HL-60/S4 (cell line): ENCODE measurements around the gene PRPF31.

Experiments used
- in situ Hi-C: fragments of 300-500 bp; cut with MboI; formaldehyde crosslinking; loops from 2 replicates; pipeline ENCODE4 v1.14.3; 2022; ENCODE audit warnings: low sequenced_read_pairs

PRPF31 gene

GRCh38 chr19:54107876-54108490 is 7.6 kb upstream of the PRPF31 start:
- in situ Hi-C loops = no loop called here

DNA sequence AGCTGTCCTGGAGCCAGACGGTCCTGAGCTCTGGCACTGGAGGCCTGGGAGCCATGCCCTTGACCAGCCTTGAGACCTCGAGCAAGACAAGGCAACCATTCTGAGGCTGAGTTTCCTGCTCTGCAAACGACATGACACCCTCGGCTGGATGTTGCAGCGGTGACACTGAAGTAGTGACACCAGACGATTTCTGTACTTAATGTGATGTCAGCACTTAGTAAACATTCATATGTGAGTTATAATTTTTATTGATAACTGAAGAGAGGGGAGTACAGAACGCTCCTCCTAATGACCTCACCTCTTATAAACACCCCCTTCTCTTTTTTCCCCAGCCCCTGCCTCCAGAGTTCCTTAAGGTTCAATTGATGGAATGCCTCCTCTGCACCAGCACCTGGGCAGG is 7.1 kb upstream of the PRPF31 start:
- in situ Hi-C loops = no loop called here

DNA sequence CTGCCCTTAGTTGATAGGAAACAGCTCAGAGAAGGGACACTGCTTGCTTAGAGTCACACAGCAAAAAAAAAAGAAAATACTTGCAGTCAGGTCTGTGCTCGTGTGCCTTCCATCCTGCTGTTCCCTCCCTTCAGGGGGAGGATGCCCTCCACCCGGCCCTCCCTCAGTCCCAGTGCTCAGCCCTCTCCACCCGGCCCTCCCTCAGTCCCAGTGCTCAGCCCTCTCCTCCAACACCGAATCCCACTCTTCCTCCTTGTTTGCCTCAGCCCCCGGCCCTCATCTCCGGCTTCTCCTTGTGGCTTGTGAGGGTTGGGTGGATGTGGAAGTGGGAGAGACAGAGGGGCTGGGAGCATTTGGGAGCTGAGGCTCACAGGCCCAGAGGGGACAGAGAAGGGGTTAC is 5.9 kb upstream of the PRPF31 start:
- in situ Hi-C loops = no loop called here

- in situ Hi-C loops = no loop called here
Observed at GRCh38 chr19:54114340-54115108, 1.0 kb upstream of the PRPF31 start.

DNA sequence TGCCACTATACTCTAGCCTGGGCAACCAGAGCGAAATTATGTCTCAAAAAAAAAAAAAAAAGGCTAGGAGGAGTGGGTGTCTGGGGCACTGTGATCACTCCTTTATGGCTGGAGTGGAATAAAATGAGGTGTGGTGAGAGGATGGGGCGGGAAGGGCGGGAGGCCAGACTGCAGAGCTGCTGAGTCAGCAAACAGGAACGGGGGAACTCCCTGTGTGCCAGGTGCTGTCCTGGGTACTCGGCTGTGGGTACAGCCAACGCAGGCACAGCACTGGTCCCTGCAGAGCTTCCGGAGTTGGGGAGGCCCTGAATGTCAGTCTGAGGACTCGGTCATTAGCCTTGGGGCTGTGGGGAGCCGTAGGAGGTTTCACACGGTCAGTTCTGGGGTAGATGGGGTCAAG is 5.7 kb downstream of the PRPF31 start:
- in situ Hi-C loops = no loop called here

GRCh38 chr19:54123682-54124081 is 8.1 kb downstream of the PRPF31 start:
- in situ Hi-C loops = no loop called here

DNA sequence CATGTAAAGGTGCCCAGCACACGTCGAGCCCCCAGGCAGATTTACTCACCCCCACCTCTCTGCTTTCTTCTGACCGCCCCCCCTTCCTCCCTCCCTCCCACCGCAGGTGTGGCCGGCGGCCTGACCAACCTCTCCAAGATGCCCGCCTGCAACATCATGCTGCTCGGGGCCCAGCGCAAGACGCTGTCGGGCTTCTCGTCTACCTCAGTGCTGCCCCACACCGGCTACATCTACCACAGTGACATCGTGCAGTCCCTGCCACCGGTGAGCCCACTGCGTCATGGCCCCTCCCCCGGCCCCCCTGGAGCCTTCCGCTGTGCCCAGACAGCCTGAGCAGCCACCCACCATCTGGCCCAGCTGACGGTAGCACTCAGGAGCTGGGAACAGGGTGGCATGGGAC is 8.8 kb downstream of the PRPF31 start:
- in situ Hi-C loops = no loop called here

DNA sequence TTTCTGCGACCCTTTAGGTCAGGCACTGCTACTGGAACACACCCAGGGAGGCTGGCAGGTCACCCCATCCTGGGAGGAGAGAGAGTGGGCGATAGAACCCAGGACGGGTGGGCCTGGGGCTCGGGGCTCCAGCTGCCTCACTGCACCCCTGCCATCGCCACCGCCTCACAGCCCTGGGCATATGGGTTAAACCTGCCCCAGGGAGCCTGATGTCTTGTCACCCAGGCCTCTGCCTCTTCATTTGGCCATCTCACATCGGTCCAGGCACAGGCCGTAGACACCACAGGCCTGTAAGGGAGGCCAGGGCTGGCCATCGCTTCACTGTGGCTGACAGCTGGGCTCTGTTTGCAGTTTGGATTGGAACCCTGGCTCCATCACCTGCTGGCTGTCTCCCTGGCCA is 10.2 kb downstream of the PRPF31 start:
- in situ Hi-C loops = no loop called here

DNA sequence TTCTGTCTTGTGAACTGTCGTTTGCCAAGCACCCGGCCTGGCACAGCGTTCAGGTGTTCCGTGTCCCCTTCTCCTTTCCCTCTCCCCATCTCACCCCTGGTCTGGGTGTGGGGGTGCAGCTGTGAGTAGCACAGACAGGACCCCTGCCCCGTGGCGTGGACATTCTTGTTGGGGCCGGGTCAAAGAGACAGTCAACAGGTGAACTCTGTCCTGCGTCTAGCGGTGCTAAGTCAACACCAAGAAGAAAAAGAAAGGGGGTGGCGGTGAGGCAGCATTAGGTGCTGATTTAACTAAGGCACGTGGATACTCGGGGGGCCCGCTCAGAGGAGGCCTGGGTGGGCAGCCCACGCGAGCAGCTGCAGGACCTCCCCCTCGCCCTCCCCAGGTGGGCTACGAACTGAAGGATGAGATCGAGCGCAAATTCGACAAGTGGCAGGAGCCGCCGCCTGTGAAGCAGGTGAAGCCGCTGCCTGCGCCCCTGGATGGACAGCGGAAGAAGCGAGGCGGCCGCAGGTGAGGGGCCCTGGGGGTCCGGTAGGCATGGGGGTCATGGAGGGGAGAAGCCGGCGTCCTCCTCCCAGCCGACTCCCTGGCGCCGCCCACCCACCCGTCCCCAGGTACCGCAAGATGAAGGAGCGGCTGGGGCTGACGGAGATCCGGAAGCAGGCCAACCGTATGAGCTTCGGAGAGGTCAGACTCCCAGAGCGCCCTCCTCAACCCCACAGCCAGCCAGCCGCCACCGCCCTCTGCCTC is 12.3 kb downstream of the PRPF31 start:
- in situ Hi-C loops = no loop called here

- in situ Hi-C loops = no loop called here
Observed at GRCh38 chr19:54128441-54128725, 12.8 kb downstream of the PRPF31 start.

DNA sequence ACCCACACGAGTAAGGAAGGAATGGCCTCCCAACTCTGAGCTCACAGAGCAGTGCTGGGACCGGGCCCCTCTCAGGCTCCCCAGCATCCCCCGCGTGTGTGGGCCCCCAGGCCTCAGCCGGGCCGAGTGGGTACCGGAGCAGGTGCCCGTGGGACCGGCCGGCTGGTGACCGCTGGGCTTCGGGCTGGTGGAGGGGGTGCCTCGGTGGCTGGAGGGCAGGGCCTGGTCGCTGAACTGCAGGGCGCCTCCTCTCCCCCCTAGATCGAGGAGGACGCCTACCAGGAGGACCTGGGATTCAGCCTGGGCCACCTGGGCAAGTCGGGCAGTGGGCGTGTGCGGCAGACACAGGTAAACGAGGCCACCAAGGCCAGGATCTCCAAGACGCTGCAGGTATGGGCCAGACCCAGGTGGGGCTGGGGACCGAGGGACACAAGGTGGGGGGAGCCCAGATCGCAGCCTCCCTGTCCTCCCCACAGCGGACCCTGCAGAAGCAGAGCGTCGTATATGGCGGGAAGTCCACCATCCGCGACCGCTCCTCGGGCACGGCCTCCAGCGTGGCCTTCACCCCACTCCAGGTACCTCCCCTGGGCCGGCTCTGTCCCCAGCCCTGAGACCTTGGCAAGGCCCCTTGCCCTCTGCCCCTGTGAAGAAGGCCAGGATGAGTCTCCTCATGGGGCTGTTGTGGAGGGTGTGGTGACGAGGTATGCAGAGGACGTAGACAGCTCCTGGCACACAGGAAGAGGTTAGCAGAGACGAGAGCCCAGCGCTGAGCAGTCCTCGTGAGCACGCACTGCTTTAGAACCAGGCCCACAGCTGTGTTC is 13.5 kb downstream of the PRPF31 start:
- in situ Hi-C loops = no loop called here

DNA sequence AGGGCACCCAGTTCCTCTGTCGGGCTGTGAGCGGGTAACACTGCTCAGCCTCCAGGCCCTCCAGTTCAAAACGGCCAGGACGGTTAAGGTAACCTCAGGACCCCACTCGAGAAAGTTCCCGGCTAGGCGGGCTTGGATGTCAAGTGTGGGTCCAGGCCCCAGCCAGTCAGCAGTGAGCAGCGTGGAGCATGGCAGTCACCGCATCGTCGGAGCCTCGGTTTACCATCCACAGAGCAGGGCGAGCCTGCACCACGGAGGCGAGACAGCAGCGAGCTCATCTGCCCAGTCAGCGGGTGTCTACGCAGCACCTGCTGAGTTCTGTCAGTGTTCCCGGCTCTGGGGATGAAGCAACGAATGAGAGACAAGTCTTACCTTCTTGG is 14.1 kb downstream of the PRPF31 start:
- in situ Hi-C loops = no loop called here

GRCh38 chr19:54133312-54133956 is 17.9 kb downstream of the PRPF31 start:
- in situ Hi-C loops = no loop called here

DNA sequence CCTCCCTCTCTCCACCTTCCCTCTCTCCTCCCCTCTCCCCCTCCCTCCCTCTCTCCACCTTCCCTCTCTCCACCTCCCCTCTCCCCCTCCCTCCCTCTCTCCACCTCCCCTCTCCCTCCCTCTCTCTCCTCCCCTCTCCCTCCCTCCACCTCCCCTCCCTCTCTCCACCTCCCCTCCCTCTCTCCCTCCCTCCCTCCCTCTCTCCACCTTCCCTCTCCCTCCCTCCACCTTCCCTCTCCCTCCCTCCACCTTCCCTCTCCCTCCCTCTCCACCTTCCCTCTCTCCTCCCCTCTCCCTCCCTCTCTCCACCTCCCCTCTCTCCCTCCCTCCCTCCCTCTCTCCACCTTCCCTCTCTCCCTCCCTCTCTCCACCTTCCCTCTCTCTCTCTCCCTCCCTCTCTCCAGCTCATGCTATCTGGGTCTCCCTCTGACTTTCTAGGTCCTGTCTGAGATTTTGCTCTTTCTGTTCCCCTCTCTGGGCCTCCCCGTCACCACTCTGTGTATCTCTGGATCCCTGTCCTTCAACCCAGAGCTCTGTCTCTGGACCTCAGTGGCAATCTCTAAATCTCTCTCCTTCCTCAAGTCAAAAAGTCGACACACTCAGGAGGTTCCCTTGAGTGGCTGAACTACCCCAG is 18.5 kb downstream of the PRPF31 start:
- in situ Hi-C loops = no loop called here

GRCh38 chr19:54136086-54136863 is 20.7 kb downstream of the PRPF31 start:
- in situ Hi-C loops = no loop called here

GRCh38 chr19:54136864-54137698 is 21.5 kb downstream of the PRPF31 start:
- in situ Hi-C loops = no loop called here

GRCh38 chr19:54137699-54138488 is 22.3 kb downstream of the PRPF31 start, which contains the start of gene CNOT3:
Gene CNOT3, plus strand, starts transcription at chr19:54137762. Its CDS starts 5,217 bp downstream, at chr19:54142979.
- in situ Hi-C loops = no loop called here
